ENCODE measurements around the gene GNPAT.
A peak's percentile ranks its signal among the peaks of the same experiment; 100 is the strongest.

GNPAT gene

GRCh38 chr1:231286603-231287002 lies 45.6 kb downstream of the GNPAT start:
- DNase-seq (ENCODE audit: insufficient read length, low spot score): no peak
- peak; percentile 48 for TF ChIP-seq SPI1 (IDR thresholded peaks at IDR 0.05; ENCODE audit: low read depth, low read length)
- TF ChIP-seq POLR2A (IDR thresholded peaks at IDR 0.05; ENCODE audit: low read depth, low read length): no peak
- no peak for FAIRE-seq

- FAIRE-seq: no peak
These were observed 54.9 kb downstream of the GNPAT start for GRCh38 chr1:231295938-231296337.

GRCh38 chr1:231301990-231302389 lies 61.0 kb downstream of the GNPAT start:
- FAIRE-seq (no peak), DNase-seq (ENCODE audit: insufficient read length, low spot score) (no peak)
- TF ChIP-seq POLR2AphosphoS5 (IDR thresholded peaks at IDR 0.05; ENCODE audit: low read depth, low read length): no peak
- no peak for TF ChIP-seq PAX5 (IDR thresholded peaks at IDR 0.05; ENCODE audit: insufficient read depth, low read length, severe bottlenecking)
- no peak for TF ChIP-seq SPI1 (IDR thresholded peaks at IDR 0.05; ENCODE audit: low read depth, low read length)
- no peak for TF ChIP-seq POU2F2 (IDR thresholded peaks at IDR 0.05; ENCODE audit: low read depth, low read length)
- no peak for TF ChIP-seq TAF1 (IDR thresholded peaks at IDR 0.05; ENCODE audit: low read depth, low read length)
- TF ChIP-seq POLR2A (IDR thresholded peaks at IDR 0.05; ENCODE audit: low read depth, low read length): no peak

More at GRCh38 chr1:231295938-231296337, 54.9 kb downstream of the GNPAT start:
- DNase-seq (ENCODE audit: insufficient read length, low spot score): no peak
- TF ChIP-seq POLR2AphosphoS5 (IDR thresholded peaks at IDR 0.05; ENCODE audit: low read depth, low read length): no peak
- TF ChIP-seq PAX5 (IDR thresholded peaks at IDR 0.05; ENCODE audit: insufficient read depth, low read length, severe bottlenecking): no peak
- TF ChIP-seq POLR2A (IDR thresholded peaks at IDR 0.05; ENCODE audit: low read depth, low read length): no peak
- no peak for TF ChIP-seq TAF1 (IDR thresholded peaks at IDR 0.05; ENCODE audit: low read depth, low read length)
- no peak for TF ChIP-seq SPI1 (IDR thresholded peaks at IDR 0.05; ENCODE audit: low read depth, low read length)
- no peak for TF ChIP-seq POU2F2 (IDR thresholded peaks at IDR 0.05; ENCODE audit: low read depth, low read length)

GRCh38 chr1:231310391-231310934 lies 69.5 kb downstream of the GNPAT start:
- DNase-seq (ENCODE audit: insufficient read length, low spot score) (no peak), FAIRE-seq (no peak)
- TF ChIP-seq TAF1 (IDR thresholded peaks at IDR 0.05; ENCODE audit: low read depth, low read length): no peak
- TF ChIP-seq POU2F2 (IDR thresholded peaks at IDR 0.05; ENCODE audit: low read depth, low read length): no peak
- TF ChIP-seq SPI1 (IDR thresholded peaks at IDR 0.05; ENCODE audit: low read depth, low read length): no peak
- TF ChIP-seq PAX5 (IDR thresholded peaks at IDR 0.05; ENCODE audit: insufficient read depth, low read length, severe bottlenecking): no peak
- no peak for TF ChIP-seq POLR2AphosphoS5 (IDR thresholded peaks at IDR 0.05; ENCODE audit: low read depth, low read length)
- TF ChIP-seq POLR2A (IDR thresholded peaks at IDR 0.05; ENCODE audit: low read depth, low read length): no peak

GRCh38 chr1:231311720-231312431 lies 70.9 kb downstream of the GNPAT start:
- no peak for FAIRE-seq
- no peak for DNase-seq (ENCODE audit: insufficient read length, low spot score)
- TF ChIP-seq PAX5 (IDR thresholded peaks at IDR 0.05; ENCODE audit: insufficient read depth, low read length, severe bottlenecking) (no peak), SPI1 (IDR thresholded peaks at IDR 0.05; ENCODE audit: low read depth, low read length) (no peak), POLR2A (IDR thresholded peaks at IDR 0.05; ENCODE audit: low read depth, low read length) (no peak), POU2F2 (IDR thresholded peaks at IDR 0.05; ENCODE audit: low read depth, low read length) (no peak), POLR2AphosphoS5 (IDR thresholded peaks at IDR 0.05; ENCODE audit: low read depth, low read length) (no peak)

- TF ChIP-seq POLR2A (IDR thresholded peaks at IDR 0.05; ENCODE audit: low read depth, low read length) (no peak), SPI1 (IDR thresholded peaks at IDR 0.05; ENCODE audit: low read depth, low read length) (no peak)
- FAIRE-seq: no peak
These were observed 71.4 kb downstream of the GNPAT start for GRCh38 chr1:231312432-231312788.

GRCh38 chr1:231313661-231314060 lies 72.6 kb downstream of the GNPAT start:
- TF ChIP-seq POU2F2 (IDR thresholded peaks at IDR 0.05; ENCODE audit: low read depth, low read length) (no peak), SPI1 (IDR thresholded peaks at IDR 0.05; ENCODE audit: low read depth, low read length) (no peak), POLR2AphosphoS5 (IDR thresholded peaks at IDR 0.05; ENCODE audit: low read depth, low read length) (no peak)
- DNase-seq (ENCODE audit: insufficient read length, low spot score): no peak
- no peak for FAIRE-seq

More at GRCh38 chr1:231312432-231312788, 71.4 kb downstream of the GNPAT start:
- DNase-seq (ENCODE audit: insufficient read length, low spot score): no peak

GRCh38 chr1:231315887-231316286 lies 74.9 kb downstream of the GNPAT start:
- FAIRE-seq: peak; percentile 83
- TF ChIP-seq POU2F2 (IDR thresholded peaks at IDR 0.05; ENCODE audit: low read depth, low read length) (no peak), POLR2AphosphoS5 (IDR thresholded peaks at IDR 0.05; ENCODE audit: low read depth, low read length) (no peak), SPI1 (IDR thresholded peaks at IDR 0.05; ENCODE audit: low read depth, low read length) (no peak), POLR2A (IDR thresholded peaks at IDR 0.05; ENCODE audit: low read depth, low read length) (no peak), PAX5 (IDR thresholded peaks at IDR 0.05; ENCODE audit: insufficient read depth, low read length, severe bottlenecking) (no peak), TAF1 (IDR thresholded peaks at IDR 0.05; ENCODE audit: low read depth, low read length) (no peak)
- DNase-seq (ENCODE audit: insufficient read length, low spot score): peak; percentile 41

- TF ChIP-seq TAF1 (IDR thresholded peaks at IDR 0.05; ENCODE audit: low read depth, low read length): no peak
- TF ChIP-seq POU2F2 (IDR thresholded peaks at IDR 0.05; ENCODE audit: low read depth, low read length): no peak
- no peak for TF ChIP-seq POLR2AphosphoS5 (IDR thresholded peaks at IDR 0.05; ENCODE audit: low read depth, low read length)
- no peak for TF ChIP-seq PAX5 (IDR thresholded peaks at IDR 0.05; ENCODE audit: insufficient read depth, low read length, severe bottlenecking)
- TF ChIP-seq POLR2A (IDR thresholded peaks at IDR 0.05; ENCODE audit: low read depth, low read length): no peak
- no peak for TF ChIP-seq SPI1 (IDR thresholded peaks at IDR 0.05; ENCODE audit: low read depth, low read length)
- no peak for DNase-seq (ENCODE audit: insufficient read length, low spot score)
- FAIRE-seq: no peak
These were observed 76.4 kb downstream of the GNPAT start for GRCh38 chr1:231317306-231318014.

- DNase-seq (ENCODE audit: insufficient read length, low spot score) (no peak), FAIRE-seq (no peak)
- TF ChIP-seq SPI1 (IDR thresholded peaks at IDR 0.05; ENCODE audit: low read depth, low read length) (no peak), POLR2AphosphoS5 (IDR thresholded peaks at IDR 0.05; ENCODE audit: low read depth, low read length) (no peak), POU2F2 (IDR thresholded peaks at IDR 0.05; ENCODE audit: low read depth, low read length) (no peak), POLR2A (IDR thresholded peaks at IDR 0.05; ENCODE audit: low read depth, low read length) (no peak)
These were observed 77.0 kb downstream of the GNPAT start for GRCh38 chr1:231318015-231318355.

Measured in GM12891 (cell line).